K562 (cell line): ENCODE measurements around the gene UGT2B28.
"Not testable (repeated sequence)": the region's sequence is repeated elsewhere in the genome, so short reads cannot be mapped to it uniquely, and the experiment has no call there.

Experiments used
- ATF6 ChIP-seq: sonication (generic); formaldehyde crosslinking; IDR thresholded peaks from 2 replicates; pipeline ENCODE4 v1.4.0; 2020; ENCODE audit warnings: mild to moderate bottlenecking, missing genetic modification reagents
- CCAR2 ChIP-seq: fragments of 200-400 bp; formaldehyde crosslinking; IDR thresholded peaks from 2 replicates; pipeline ENCODE4 v1.6.1; 2017; ENCODE audit warnings: mild to moderate bottlenecking, low read depth, low read length
- CTBP1 ChIP-seq: fragments of 450-650 bp; IDR thresholded peaks from 2 replicates; pipeline ENCODE4 v1.6.1; 2016; ENCODE audit warnings: borderline replicate concordance
- CTCF ChIP-seq, 3 experiments: IDR thresholded peaks in 2 of 3; conservative IDR thresholded peaks in 1 of 3; 2 replicates each; pipeline ENCODE4 v1.5.1; 2011 to 2012; ENCODE audit warnings: low read length in 3 of 3, mild to moderate bottlenecking in 3 of 3, control low read depth in 2 of 3, improper control_type of control experiment in 1 of 3, inconsistent platforms in 1 of 3, low read depth in 1 of 3, mixed read lengths in 1 of 3, moderate library complexity in 1 of 3; ENCODE audit not compliant: insufficient read depth in 2 of 3
- ELK1 ChIP-seq: sonication (generic); formaldehyde crosslinking; IDR thresholded peaks from 2 replicates; pipeline ENCODE4 v1.8.1; 2022; ENCODE audit warnings: missing genetic modification reagents
- EZH2 ChIP-seq: IDR thresholded peaks from 2 replicates; pipeline ENCODE4 v1.6.1; 2012; ENCODE audit warnings: low read depth, mild to moderate bottlenecking, inconsistent platforms, low read length, borderline replicate concordance
- PHB2 ChIP-seq: fragments of 450-650 bp; IDR thresholded peaks from 2 replicates; pipeline ENCODE4 v1.6.1; 2017; ENCODE audit warnings: low read depth
- POLR2A ChIP-seq: fragments of 450-650 bp; conservative IDR thresholded peaks from 2 replicates; pipeline ENCODE4 v1.6.1; 2016
- ZNF407 ChIP-seq: fragments of 450-650 bp; IDR thresholded peaks from 2 replicates; pipeline ENCODE4 v1.6.1; 2016; ENCODE audit warnings: low read depth

DNA sequence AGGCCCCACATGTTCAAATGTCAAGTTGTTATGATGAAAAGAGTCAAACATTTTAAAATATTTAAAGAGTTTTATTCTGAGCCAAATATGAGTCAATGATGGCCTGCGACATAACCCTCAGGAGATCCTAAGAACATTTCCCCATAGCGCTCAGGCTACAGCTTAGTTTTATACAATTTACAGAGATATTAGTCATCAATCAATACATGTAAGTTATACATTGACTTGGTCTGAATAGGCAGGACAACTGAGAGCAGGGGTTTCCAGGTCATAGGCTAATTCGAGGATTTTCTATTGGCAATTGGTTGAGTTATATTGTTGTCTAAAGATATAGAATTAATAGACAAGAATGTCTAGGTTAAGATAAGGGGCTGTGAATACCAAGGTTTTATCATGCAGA, 39.5 kb upstream of the UGT2B28 start:
- TF ChIP-seq ZNF407; ATF6 (CRISPR knock-in tag); ELK1; PHB2; CTCF (IDR thresholded peaks at IDR 0.05 in 2 of 3, conservative IDR thresholded peaks at IDR 0.05 in 1 of 3; ENCODE audit: insufficient read depth in 2 of 3, low read depth in 1 of 3, low read length in 3 of 3); CTBP1; CCAR2; EZH2; POLR2A: not testable (repeated sequence)
